Stimulated activated CD8-positive, alpha-beta memory T cell treated with anti-CD3 and anti-CD28 coated beads, Interleukin-4, amount 100 ng/mL, for 48 hours (primary cell): ENCODE data around the gene PSMC1.
"Not testable (repeated sequence)": the region's sequence is repeated elsewhere in the genome, so short reads cannot be mapped to it uniquely, and the experiment has no call there.

ENCODE experiments used
- DNase-seq: peaks from one replicate; pipeline ENCODE4 v3.0.0-alpha.2; 2020

PSMC1 gene

DNA sequence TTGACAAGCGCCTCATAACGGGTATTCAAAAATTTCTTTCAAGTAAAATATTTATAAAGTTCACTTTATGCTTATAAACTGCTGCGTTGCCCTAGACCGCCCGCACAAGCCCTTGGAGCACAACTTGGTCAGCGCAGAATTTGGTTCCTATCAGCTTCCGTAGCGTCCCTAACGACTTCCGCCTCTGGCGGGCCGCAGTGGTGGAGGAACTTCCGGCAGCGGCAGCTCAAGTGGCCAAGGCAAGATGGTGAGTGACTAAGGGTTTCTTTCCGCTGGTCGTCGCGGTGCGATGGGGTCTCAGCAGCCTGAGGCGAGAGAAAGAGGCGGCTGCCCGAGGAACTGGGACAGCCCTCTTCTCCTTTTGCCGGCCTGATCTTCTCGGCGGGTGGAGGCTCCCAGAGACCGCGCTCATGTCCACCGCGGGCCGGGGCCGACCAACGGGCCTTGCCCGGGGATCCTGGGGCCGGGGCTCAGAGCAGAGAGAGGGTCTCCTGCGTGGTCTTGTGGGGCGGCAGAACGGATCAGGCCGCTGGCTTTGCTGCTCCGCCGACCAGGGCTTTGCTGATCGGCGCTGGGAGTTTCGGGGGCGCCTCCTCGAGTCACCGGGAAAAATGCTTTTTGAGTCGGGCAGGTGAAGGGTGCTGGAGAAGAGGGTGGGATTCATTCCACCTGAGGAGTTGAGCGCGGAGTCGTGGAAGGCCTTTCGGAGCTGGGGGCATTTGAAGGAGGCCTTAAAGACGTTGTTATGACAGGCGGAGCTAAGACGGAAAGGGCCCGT, at the start of gene PSMC1:
Gene PSMC1, plus strand, starts transcription at position 200 of the 778 bp plus-strand sequence. Its CDS starts 45 bp downstream, at position 245.
- DNase-seq: peak; percentile 91

DNA sequence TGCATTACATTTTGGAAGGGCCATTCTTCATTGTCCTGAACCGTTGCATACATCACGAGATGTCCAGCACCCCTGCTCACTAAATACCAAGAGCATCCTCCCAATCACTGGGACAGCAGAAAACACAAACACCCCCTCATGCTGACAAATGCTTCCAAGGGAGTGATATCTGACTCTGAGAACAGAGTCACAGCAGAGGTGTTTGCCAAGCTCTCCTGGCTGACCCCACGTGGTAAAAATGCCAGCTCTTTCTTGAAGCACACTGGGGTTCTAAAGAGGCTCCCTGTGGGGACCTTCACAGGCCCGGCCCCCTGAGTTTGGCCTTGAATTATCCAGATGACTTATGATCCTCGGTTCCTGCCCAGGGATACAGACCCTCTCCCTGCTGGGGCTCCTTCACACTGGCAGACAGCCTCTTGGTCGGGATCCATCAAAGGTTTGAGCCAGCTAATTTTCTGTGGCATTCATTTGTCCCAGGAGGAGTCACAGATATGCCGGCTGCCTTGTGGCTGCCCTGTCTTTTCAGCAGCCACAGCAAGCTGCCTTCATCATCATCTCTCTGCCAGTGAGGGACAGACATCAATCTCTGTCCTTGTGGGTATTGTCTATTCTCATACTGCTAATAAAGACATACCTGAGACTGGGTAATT, 43.1 kb upstream of the PSMC1 start:
- DNase-seq: no peak

- no peak for DNase-seq
These were observed 27.9 kb upstream of the PSMC1 start for GRCh38 chr14:90228478-90228877.

DNA sequence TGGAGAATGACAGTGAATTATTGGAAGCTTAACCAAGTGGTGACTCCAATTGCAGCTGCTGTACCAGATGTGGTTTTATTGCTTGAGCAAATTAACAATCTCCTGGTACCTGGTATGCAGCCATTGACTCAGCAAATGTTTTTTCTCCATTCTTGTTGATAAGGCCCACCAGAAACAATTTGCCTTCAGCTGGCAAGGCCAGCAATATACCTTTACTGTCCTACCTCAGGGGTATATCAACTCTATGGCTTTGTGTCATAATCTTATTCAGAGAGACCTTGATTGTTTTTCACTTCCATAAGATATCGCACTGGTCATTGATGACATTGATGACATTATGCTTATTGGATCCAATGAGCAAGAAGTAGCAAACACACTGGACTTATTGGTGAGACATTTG, 26.4 kb upstream of the PSMC1 start:
- not testable (repeated sequence) for DNase-seq

DNA sequence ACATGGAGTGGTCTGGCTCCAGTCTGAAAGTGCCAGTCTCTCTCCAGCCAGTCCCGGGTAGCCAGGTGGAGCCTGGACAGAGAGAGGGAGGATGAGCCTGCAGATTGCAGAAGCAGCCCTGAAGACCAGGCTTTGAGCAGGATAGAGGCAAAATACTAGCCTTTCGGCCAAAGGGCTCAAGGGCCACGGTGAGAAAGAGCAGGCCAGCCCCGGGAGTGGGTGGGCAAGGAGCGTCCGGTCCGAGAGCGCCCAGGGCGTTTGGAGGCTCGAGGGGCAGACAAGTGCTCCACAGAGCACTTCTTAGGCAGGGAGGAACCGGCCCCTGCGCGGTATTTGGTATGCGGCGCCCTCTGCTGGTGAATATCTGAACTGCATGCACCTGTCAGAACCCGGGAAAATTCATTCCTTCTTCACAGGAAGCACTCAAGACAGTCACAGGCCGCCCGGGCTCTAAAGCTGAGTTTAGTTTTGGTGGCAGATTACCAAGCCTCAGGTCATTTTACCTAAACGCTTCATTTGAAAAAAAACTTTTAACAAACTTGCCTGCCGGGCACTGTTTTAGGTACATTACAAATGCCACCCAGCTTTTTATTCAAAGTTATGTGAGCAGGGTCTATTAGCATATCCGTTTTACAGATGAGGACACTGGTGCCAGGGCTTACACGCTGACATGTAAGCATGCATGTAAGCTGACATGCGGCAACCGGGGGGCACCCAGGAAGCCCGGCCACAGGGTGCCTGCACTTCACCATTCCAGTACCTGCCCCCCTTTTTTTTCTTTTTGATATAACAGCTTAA, 21.0 kb upstream of the PSMC1 start:
- DNase-seq: peak; percentile 87

GRCh38 chr14:90239139-90239538, 17.2 kb upstream of the PSMC1 start:
- no peak for DNase-seq

DNA sequence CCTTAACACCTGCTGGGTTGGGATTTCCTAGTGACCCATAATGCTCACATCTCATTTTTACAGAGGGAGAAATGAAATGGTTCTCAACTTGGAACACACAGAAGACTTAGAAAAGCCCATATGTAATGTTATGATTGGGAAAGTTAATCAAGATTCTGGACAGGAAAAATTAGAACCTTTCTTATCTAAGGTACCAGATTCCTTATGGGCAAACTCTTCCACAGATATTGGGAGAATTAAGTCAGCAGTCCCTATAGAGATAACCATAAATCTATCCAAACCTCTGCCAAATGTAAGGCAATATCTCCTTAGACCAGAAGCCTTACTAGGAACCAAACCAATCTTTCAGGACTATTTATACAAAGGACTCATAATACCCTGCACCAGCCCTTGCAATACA, 13.9 kb upstream of the PSMC1 start:
- no peak for DNase-seq

DNA sequence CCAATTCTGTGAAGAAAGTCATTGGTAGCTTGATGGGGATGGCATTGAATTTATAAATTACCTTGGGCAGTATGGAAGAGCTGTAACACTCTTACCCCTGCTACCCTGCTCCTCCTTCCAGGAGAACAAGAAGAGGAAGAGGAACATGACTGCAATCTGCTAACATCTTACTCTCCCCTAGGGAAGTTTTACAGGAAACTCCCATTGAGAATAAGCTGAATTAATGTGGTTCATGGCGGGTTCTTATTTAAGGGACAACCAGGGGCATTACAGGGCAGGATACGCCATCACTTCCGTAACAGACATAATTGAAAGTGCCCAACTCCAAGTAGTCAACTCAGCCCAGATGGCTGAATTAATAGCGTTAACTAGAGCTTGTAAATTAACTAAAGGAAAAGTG, 9.4 kb upstream of the PSMC1 start:
- no peak for DNase-seq

GRCh38 chr14:90247441-90247840, 8.9 kb upstream of the PSMC1 start:
- not testable (repeated sequence) for DNase-seq

DNA sequence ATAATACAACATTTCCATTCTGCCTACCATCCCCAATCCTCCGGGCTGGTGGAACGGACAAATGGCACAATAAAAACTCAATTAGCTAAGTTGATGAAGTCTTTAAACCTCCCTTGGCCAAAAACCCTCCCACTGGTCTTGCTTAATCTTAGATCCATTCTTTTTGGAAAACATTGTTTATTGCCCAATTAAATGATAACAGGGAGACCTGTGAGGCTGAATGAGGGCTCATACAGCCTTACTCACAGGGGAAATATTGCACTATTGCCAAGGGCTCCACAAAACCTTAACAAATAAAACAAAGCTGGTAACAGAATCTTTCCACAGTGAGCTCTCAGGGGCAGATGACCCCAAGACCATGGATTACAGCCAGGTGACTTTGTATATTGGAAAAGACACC, 7.8 kb upstream of the PSMC1 start:
- no peak for DNase-seq

DNA sequence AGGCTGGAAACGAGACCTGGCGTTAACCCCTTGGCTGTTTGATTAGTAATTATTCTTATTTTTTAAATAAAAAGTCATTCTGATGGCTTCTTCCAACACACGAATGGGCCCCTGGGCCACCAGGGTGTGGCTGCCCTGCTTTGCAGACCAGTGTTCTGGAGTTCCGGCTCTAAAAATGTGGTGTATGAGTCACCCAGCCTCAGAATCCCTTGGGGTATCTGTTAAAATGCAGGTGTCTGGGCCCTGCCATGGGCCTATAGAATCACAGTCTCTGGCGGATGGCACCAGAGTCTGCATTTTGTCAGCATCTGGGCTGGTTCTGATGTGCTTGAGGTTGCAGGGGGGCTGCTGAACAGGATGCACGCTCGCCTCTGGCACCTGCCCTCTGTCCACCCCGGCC, 2.5 kb upstream of the PSMC1 start:
- DNase-seq: no peak

DNA sequence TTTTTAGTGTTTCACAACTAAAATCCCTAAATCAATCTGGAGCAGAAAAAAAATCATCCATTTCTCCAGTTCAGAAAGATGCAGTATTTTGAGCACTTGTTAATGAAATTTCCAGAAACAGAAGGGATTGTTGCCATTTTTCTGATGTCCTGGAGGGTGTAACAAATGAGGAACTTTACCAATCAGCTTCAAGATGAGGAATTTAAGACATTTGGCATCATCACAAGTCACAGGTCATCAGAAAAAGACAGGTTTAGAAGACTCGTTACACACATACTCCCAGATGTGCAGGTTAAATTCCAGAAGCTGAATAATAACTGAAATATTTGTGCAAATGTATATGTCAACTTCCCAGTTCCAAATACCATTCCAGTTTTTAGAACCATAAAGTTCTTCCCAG, 482 bp upstream of the PSMC1 start:
- no peak for DNase-seq

DNA sequence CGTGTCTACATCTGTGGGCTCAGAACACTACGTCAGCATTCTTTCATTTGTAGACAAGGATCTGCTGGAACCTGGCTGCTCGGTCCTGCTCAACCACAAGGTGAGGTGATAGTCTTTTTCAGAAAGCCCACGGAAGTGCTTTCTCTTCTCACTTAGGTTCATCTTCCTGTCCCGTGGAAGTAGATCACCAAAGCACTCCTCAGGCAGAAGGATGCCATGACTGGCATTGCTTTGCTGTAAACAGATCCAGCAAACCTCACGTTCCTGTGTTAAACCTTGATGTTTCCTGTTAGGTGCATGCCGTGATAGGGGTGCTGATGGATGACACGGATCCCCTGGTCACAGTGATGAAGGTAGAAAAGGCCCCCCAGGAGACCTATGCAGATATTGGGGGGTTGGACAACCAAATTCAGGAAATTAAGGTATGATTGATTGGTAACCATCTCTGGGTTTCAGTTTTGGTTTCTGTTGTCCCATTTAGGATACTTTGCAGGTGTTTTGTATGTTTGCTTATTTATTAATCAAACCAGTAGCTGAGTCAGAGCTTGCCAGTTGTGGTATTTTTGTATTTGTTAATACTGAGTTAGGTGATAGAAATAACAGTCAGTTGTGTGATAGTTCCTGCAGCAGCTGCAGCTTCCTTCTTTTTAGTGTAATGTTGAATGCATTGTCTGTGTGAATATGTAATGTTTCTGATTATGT, 7.5 kb downstream of the PSMC1 start:
- DNase-seq: no peak

GRCh38 chr14:90266441-90267154, 10.2 kb downstream of the PSMC1 start:
- no peak for DNase-seq

GRCh38 chr14:90268420-90268819, 12.1 kb downstream of the PSMC1 start:
- DNase-seq: no peak

GRCh38 chr14:90272523-90272922, 16.2 kb downstream of the PSMC1 start:
- no peak for DNase-seq

DNA sequence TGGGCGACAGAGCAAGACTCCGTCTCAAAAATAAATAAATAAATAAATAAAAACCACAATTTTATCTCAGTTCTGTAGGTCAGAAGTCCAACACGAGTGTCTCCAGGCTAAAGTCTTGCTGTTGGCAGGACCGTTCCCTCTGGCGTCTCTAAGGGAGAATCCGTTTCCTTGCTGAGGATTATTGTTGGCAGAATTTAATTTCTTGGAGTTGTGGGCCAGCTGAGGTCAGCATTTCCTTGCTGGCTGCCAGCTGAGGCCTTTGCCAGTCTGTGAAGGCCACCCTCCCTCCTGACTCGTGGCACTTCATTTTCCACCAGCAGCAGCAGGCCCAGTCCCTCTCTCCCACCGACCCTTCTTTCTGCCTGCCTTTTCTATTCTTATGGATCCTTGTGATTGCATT, 17.2 kb downstream of the PSMC1 start:
- DNase-seq: no peak

GRCh38 chr14:90274019-90274418, 17.7 kb downstream of the PSMC1 start:
- DNase-seq: no peak

DNA sequence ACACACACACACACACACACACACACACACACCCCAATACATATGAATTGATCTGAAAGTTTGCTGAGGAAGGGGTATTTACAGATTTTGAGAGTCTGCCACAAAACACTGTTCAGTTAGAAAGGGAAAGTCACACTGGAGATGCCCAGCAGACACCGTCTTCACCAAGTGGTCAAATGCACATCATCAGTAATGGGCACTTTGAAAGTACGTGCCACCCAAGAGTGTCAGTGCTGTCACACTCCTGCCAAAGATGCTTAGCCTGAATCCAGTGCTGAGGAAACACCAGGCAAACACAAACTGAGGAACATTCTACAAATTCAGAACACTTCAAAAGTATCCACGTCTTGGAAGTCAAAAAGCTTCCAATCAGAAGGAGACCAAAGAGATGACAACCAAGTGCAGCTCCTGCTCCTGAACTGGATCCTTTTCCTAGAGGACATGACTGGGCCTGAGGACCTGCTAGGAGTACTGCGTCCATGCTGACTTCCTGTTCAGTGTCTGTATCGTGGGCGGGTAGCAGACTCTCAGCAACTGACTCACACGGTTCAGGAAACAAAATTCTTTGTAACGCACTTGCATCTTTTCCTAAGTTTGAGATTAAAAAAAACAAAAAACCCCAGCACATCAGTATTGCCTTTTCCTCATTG, 18.6 kb downstream of the PSMC1 start:
- peak; percentile 46 for DNase-seq

DNA sequence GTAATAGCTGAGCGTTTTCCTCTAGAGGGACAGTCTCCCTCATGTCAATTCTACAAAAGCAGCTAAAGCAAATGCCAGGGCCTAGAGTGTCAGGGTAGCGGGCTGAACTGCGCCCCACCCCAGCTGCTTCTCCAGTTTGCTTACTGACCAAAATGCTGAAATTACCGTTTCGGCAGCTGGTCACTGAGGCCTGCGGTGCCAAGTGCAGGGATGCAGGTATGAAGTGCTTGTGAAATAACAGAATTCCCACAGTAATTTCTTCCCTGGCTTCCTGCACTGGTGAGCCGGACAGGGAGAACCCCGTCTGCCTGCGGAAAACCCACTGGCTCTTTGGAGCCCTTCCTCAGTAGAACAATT, 19.1 kb downstream of the PSMC1 start:
- DNase-seq: no peak

GRCh38 chr14:90275820-90276219, 19.5 kb downstream of the PSMC1 start:
- peak; percentile 52 for DNase-seq
